ENCODE measurements around the gene MOB1A. TPM values are rescaled to one million over a fixed set of nuclear protein-coding genes. Genes with fewer than 3 reads are reported as not detected.

Gene MOB1A
- total RNA-seq, 1 donor from 2014 or later: 71.1 TPM

DNA sequence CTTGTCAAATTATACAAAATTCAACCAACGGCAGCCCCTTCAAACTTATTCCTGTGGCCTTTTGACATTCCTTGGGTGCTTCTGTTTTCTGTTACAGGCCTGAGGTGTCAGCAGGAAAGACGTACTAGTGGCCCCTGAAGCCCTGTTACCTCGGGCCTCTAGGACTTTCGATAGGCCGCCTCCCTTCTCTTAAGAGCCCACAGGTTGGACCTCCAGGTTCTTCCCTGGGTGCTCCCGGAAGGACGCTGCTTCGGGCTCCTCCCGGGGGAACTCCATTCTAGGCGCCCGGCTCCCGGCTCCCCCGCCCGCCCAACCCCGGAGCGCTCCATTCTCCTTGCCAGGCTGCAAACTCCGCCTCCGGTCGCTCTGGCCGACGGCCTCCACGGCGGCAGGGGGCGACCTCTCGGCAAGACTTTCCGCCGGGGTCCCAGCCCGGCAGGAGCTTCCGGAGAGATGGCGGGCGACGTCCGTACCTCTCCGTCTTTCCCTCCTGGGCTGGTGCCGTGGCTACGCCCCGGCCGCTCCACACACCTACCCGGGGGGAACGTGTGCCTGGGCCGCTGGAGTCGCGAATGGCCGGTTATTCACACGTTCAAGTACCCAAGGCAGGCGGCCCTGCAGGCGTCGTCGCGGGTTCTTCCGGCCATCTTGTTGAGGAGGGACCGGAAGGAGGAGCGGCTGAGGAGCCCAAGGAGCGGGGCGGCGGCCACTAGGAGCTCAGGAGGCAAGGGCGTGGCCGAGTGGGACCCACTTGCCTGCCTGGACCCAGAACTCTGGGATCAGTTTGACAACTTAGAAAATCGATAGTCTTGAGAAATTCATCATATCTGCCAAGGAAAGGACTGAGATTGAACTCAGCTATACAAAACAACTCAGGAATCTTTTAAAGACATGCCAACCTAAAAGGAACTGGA, 58.5 kb downstream of the MOB1A start:
- H3K27me3 ChIP-seq (ENCODE audit: control insufficient read depth, insufficient read depth, low read length): no peaks in the 10 kb centered on the region
- TF ChIP-seq, protein P1, sequence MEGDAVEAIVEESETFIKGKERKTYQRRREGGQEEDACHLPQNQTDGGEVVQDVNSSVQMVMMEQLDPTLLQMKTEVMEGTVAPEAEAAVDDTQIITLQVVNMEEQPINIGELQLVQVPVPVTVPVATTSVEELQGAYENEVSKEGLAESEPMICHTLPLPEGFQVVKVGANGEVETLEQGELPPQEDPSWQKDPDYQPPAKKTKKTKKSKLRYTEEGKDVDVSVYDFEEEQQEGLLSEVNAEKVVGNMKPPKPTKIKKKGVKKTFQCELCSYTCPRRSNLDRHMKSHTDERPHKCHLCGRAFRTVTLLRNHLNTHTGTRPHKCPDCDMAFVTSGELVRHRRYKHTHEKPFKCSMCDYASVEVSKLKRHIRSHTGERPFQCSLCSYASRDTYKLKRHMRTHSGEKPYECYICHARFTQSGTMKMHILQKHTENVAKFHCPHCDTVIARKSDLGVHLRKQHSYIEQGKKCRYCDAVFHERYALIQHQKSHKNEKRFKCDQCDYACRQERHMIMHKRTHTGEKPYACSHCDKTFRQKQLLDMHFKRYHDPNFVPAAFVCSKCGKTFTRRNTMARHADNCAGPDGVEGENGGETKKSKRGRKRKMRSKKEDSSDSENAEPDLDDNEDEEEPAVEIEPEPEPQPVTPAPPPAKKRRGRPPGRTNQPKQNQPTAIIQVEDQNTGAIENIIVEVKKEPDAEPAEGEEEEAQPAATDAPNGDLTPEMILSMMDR (IDR thresholded peaks at IDR 0.05; ENCODE audit: insufficient read depth, low read length, severe bottlenecking): peak; percentile 62

DNA sequence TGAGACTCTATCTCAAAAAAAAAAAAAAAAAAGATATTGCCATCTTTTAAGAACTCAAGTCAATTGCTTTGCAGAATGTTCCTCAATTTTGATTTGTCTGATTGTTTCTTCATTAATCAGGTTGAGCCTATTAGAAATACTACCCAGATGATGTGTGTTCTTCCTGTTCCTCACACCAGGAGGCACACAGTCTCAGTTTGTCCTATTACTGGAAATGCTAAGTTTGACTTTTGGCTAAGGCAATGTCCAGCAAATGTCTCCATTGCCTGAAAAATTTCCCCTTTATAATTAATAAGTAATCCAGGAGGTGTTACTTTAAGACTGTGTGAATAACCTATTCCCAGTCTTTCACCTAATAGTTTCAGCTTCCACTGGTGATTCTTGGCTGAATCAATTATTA, 59.3 kb downstream of the MOB1A start:
- no peak for DNase-seq (ENCODE audit: low read depth)
- FAIRE-seq: no peak
- TF ChIP-seq, protein P1 (IDR thresholded peaks at IDR 0.05; ENCODE audit: insufficient read depth, low read length, severe bottlenecking): no peak
- Histone ChIP-seq H3K27me3 (ENCODE audit: control insufficient read depth, insufficient read depth, low read length) (no peaks in the 10 kb centered on the region), H3K4me3 (ENCODE audit: low read depth, low read length) (no peak overlapping the region), H3K36me3 (ENCODE audit: control insufficient read depth, insufficient read depth, low read length) (no peaks in the 10 kb centered on the region)

More for the DNA sequence above, 58.5 kb downstream of the MOB1A start:
- no peaks in the 10 kb centered on the region for H3K36me3 ChIP-seq (ENCODE audit: control insufficient read depth, insufficient read depth, low read length)
- H3K4me3 ChIP-seq (ENCODE audit: low read depth, low read length): peak overlapping the region; percentile 55
- FAIRE-seq (no peak), DNase-seq (ENCODE audit: low read depth) (peak; percentile 56)

DNA sequence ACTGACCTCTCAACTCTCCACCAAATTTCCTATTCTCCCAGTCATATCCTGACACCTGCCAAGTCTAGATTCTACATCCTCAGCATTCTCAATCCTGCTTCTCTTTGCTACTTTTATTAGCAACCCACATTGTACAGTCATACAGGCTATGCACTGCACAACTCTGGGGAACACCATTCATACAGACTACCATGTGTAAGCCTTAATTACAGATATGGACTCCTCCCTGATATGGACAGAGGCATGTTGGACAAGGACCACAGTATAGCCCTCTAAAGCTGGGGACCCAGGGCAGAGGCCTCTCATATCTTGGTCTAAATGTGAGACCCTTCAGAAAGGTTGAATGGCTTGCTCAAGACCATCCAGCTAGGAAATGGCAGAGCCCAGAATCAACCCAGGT, 67.3 kb downstream of the MOB1A start:
- Histone ChIP-seq H3K4me3 (ENCODE audit: low read depth, low read length) (no peak overlapping the region), H3K36me3 (ENCODE audit: control insufficient read depth, insufficient read depth, low read length) (no peaks in the 10 kb centered on the region), H3K27me3 (ENCODE audit: control insufficient read depth, insufficient read depth, low read length) (no peaks in the 10 kb centered on the region)
- DNase-seq (ENCODE audit: low read depth) (no peak), FAIRE-seq (peak; percentile 79)
- TF ChIP-seq, protein P1 (IDR thresholded peaks at IDR 0.05; ENCODE audit: insufficient read depth, low read length, severe bottlenecking): no peak

DNA sequence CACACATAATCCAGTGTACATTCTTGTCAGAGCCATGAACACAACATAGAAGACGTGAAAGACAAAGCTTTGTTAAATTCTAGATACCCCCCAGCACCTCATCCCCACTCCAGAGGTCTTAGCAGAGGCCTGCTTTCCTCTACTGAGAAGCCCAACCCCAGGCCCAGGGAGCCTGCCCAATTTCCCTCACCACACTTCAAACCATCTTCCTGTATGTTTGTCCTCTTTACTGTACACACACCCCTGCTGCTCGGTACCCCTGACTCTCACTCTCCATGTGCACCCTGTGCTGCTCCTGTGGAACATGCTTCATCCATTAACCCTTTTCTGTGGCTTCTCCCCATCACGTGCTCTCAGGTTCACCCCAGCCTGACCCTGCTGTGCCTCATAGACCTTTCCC, 68.1 kb downstream of the MOB1A start:
- no peaks in the 10 kb centered on the region for H3K36me3 ChIP-seq (ENCODE audit: control insufficient read depth, insufficient read depth, low read length)
- H3K4me3 ChIP-seq (ENCODE audit: low read depth, low read length): no peak overlapping the region
- DNase-seq (ENCODE audit: low read depth): no peak
- TF ChIP-seq, protein P1 (IDR thresholded peaks at IDR 0.05; ENCODE audit: insufficient read depth, low read length, severe bottlenecking): no peak
- no peaks in the 10 kb centered on the region for H3K27me3 ChIP-seq (ENCODE audit: control insufficient read depth, insufficient read depth, low read length)
- FAIRE-seq: no peak

DNA sequence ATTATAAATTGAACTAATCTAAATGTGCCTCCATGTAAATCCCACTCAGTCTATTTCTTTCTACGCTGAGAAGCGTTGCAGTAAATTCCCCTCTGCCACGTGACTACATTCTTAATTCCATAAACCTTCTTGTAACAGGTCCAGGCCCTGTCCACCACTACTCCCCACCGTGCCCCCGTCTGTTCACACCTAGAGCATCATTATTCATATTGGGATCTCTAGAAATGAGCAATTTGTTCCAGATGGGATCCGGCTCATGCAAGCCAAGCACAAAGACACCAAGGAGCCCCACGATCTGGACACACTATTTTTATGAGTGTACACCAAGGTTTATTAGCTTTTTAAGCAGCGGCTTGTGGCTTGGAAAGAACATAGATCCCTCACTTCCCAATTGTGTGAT, 69.1 kb downstream of the MOB1A start:
- no peak for FAIRE-seq

More for the DNA sequence above, 69.1 kb downstream of the MOB1A start:
- H3K4me3 ChIP-seq (ENCODE audit: low read depth, low read length): no peak overlapping the region
- no peaks in the 10 kb centered on the region for H3K36me3 ChIP-seq (ENCODE audit: control insufficient read depth, insufficient read depth, low read length)
- TF ChIP-seq, protein P1 (IDR thresholded peaks at IDR 0.05; ENCODE audit: insufficient read depth, low read length, severe bottlenecking): no peak
- no peak for DNase-seq (ENCODE audit: low read depth)
- no peaks in the 10 kb centered on the region for H3K27me3 ChIP-seq (ENCODE audit: control insufficient read depth, insufficient read depth, low read length)

Data from bronchial epithelial cell (primary cell).